ENCODE data around the gene FRYL. TPM values are rescaled to one million over a fixed set of nuclear protein-coding genes. Genes with fewer than 3 reads are reported as not detected.

The FRYL gene
- total RNA-seq, 2 experiments from 2014 or later: 85.4 to 88.5 TPM

- H2AFZ ChIP-seq (ENCODE audit: low read length): no peak overlapping the region
- TF ChIP-seq EZH2phosphoT487 (IDR thresholded peaks at IDR 0.05; ENCODE audit: borderline replicate concordance, low read depth, low read length): no peak
- no peak for TF ChIP-seq CTCF (conservative IDR thresholded peaks at IDR 0.05; ENCODE audit: low read length)
- ChIA-PET POLR2A (interaction anchor here (0.6 to 2.1 kb wide), 6 partner anchors 9 to 18 kb away, joined by 3 to 7 read pairs (median 3); no protein-coding TSS in a partner anchor), CTCF (ENCODE audit: unreplicated experiment) (no interaction called here)
- no TSS peak for BruUV-seq (replicated peaks)
- peaks cover 44% of the 10 kb centered on the region for H3K36me3 ChIP-seq (ENCODE audit: insufficient read depth, low read length)
- no peaks in the 10 kb centered on the region for H3K4me1 ChIP-seq (ENCODE audit: insufficient read depth, low read length, poor library complexity, severe bottlenecking)
- intact Hi-C loops (cut with micrococcal nuclease; ENCODE audit: unreplicated experiment): no loop called here
- no peak overlapping the region for H3K4me2 ChIP-seq (ENCODE audit: low read length)
- DNase-seq (ENCODE audit: low spot score): no peak
- no peaks in the 10 kb centered on the region for H3K9me2 ChIP-seq (ENCODE audit: insufficient read depth, low read length)
- H3K27ac ChIP-seq (ENCODE audit: low read depth, low read length, poor library complexity, severe bottlenecking): no peak overlapping the region
- H3K79me2 ChIP-seq (ENCODE audit: insufficient read depth, low read depth, low read length): no peaks in the 10 kb centered on the region
- no peak overlapping the region for H3K4me3 ChIP-seq (ENCODE audit: low read depth, low read length, poor library complexity, severe bottlenecking)
- H3K9me3 ChIP-seq (ENCODE audit: low read length): no peaks in the 10 kb centered on the region
- no peaks in the 10 kb centered on the region for H4K20me1 ChIP-seq (ENCODE audit: insufficient read depth, low read length)
Measured at GRCh38 chr4:48620093-48620492, 160.0 kb downstream of the FRYL start.

- Histone ChIP-seq H3K36me3 (ENCODE audit: insufficient read depth, low read length) (peaks cover 37% of the 10 kb centered on the region), H3K79me2 (ENCODE audit: insufficient read depth, low read depth, low read length) (no peaks in the 10 kb centered on the region), H3K27ac (ENCODE audit: low read depth, low read length, poor library complexity, severe bottlenecking) (no peak overlapping the region), H3K9me3 (ENCODE audit: low read length) (no peaks in the 10 kb centered on the region), H4K20me1 (ENCODE audit: insufficient read depth, low read length) (no peaks in the 10 kb centered on the region), H3K9me2 (ENCODE audit: insufficient read depth, low read length) (no peaks in the 10 kb centered on the region), H3K4me1 (ENCODE audit: insufficient read depth, low read length, poor library complexity, severe bottlenecking) (no peaks in the 10 kb centered on the region), H3K4me2 (ENCODE audit: low read length) (no peak overlapping the region), H3K4me3 (ENCODE audit: low read depth, low read length, poor library complexity, severe bottlenecking) (no peak overlapping the region), H2AFZ (ENCODE audit: low read length) (no peak overlapping the region)
- TF ChIP-seq CTCF (conservative IDR thresholded peaks at IDR 0.05; ENCODE audit: low read length): no peak
- TF ChIP-seq EZH2phosphoT487 (IDR thresholded peaks at IDR 0.05; ENCODE audit: borderline replicate concordance, low read depth, low read length): no peak
- POLR2A ChIA-PET: no interaction called here
- no peak for DNase-seq (ENCODE audit: low spot score)
- CTCF ChIA-PET (ENCODE audit: unreplicated experiment): no interaction called here
- intact Hi-C loops (cut with micrococcal nuclease; ENCODE audit: unreplicated experiment): no loop called here
- BruUV-seq (replicated peaks): no TSS peak
Measured at GRCh38 chr4:48604527-48604926, 175.6 kb downstream of the FRYL start.

GRCh38 chr4:48604041-48604440 is 176.0 kb downstream of the FRYL start:
- Histone ChIP-seq H3K9me2 (ENCODE audit: insufficient read depth, low read length) (no peaks in the 10 kb centered on the region), H3K4me3 (ENCODE audit: low read depth, low read length, poor library complexity, severe bottlenecking) (no peak overlapping the region), H3K79me2 (ENCODE audit: insufficient read depth, low read depth, low read length) (no peaks in the 10 kb centered on the region), H3K4me2 (ENCODE audit: low read length) (no peak overlapping the region), H3K27ac (ENCODE audit: low read depth, low read length, poor library complexity, severe bottlenecking) (no peak overlapping the region), H3K9me3 (ENCODE audit: low read length) (no peaks in the 10 kb centered on the region), H4K20me1 (ENCODE audit: insufficient read depth, low read length) (no peaks in the 10 kb centered on the region), H3K36me3 (ENCODE audit: insufficient read depth, low read length) (peaks cover 41% of the 10 kb centered on the region), H2AFZ (ENCODE audit: low read length) (no peak overlapping the region), H3K4me1 (ENCODE audit: insufficient read depth, low read length, poor library complexity, severe bottlenecking) (no peaks in the 10 kb centered on the region)
- no peak for TF ChIP-seq CTCF (conservative IDR thresholded peaks at IDR 0.05; ENCODE audit: low read length)
- DNase-seq (ENCODE audit: low spot score): no peak
- intact Hi-C loops (cut with micrococcal nuclease; ENCODE audit: unreplicated experiment): no loop called here
- no TSS peak for BruUV-seq (replicated peaks)
- CTCF ChIA-PET (ENCODE audit: unreplicated experiment): no interaction called here
- POLR2A ChIA-PET: interaction anchor here (0.6 to 1.0 kb wide), 3 partner anchors 12 to 359 kb away, joined by 3 to 4 read pairs (median 3); no protein-coding TSS in a partner anchor

Data from OCI-LY7 (cell line).